Breast epithelium (tissue), 3 donors: ENCODE measurements around the gene OTUD3. TPM values are rescaled to one million over a fixed set of nuclear protein-coding genes. Genes with fewer than 3 reads are reported as not detected.

Source experiments
- total RNA-seq, 3 donors: library from RNA; depleted of rRNA; stranded (reverse); fragments of >200 nt; gene quantifications; one replicate each; pipeline ENCODE4 v1.1.0, GENCODE V29; 2016

OTUD3 gene
- total RNA-seq, 3 donors from 2014 or later = 5.8 to 11.1 (median 8.5) TPM

Other genes with a start within 250 kb of the OTUD3 start
- 100 to 1,000 TPM in 1 of 3 donors, 10 to 100 TPM in 2; 33.4 to 111 (median 98.6) TPM for gene NBL1, start 238.1 kb upstream of the OTUD3 start, total RNA-seq
- gene HTR6, start 217.5 kb upstream of the OTUD3 start, total RNA-seq = not detected
- gene TMCO4, start 82.5 kb upstream of the OTUD3 start, total RNA-seq = 10 to 100 TPM; 26.7 to 44.2 (median 34.1) TPM
- 1 to 10 TPM in 1 of 3 donors, under 1 TPM in 1, not detected in 1; 0.44 to 4.3 TPM for gene RNF186, start 67.1 kb upstream of the OTUD3 start, total RNA-seq
- gene PLA2G2E, start 41.2 kb downstream of the OTUD3 start, total RNA-seq = not detected
- gene PLA2G2A, start 97.2 kb downstream of the OTUD3 start, total RNA-seq = 100 to 1,000 TPM in 1 of 3 donors, 10 to 100 TPM in 2; 71.4 to 342 (median 91.9) TPM
- 1 to 10 TPM in 2 of 3 donors, under 1 TPM in 1; 0.88 to 9.4 (median 1.3) TPM for gene PLA2G5, start 187.8 kb downstream of the OTUD3 start, total RNA-seq
- gene PLA2G2D, start 237.1 kb downstream of the OTUD3 start, total RNA-seq = under 1 TPM in 1 of 3 donors, not detected in 2; 0.44 TPM